K562 (cell line): Measurements from ENCODE around the gene KATNB1. TPM values are rescaled to one million over a fixed set of nuclear protein-coding genes. Genes with fewer than 3 reads are reported as not detected.

Source experiments
- CREM ChIP-seq: IDR thresholded peaks from 2 replicates; pipeline ENCODE4 v1.6.1; 2014; ENCODE audit warnings: antibody characterized with exemption, low read depth
- CUX1 ChIP-seq: fragments of 200-800 bp; sonication (Bioruptor generic); IDR thresholded peaks from 2 replicates; pipeline ENCODE4 v1.6.1; 2016; ENCODE audit warnings: missing genetic modification characterization, missing compliant biosample characterization
- POLR2G ChIP-seq: fragments of 200-400 bp; formaldehyde crosslinking; IDR thresholded peaks from 2 replicates; pipeline ENCODE4 v1.6.1; 2017; ENCODE audit warnings: low read depth, mild to moderate bottlenecking, antibody characterized with exemption, low read length, moderate library complexity
- RERE ChIP-seq: sonication (generic); formaldehyde crosslinking; IDR thresholded peaks from 2 replicates; pipeline ENCODE4 v1.8.0; 2023; ENCODE audit warnings: missing genetic modification reagents, mild to moderate bottlenecking, borderline replicate concordance
- ZBTB40 ChIP-seq, 2 experiments: fragments of 450-650 bp in 1 of 2; sonication (generic) in 1 of 2; formaldehyde crosslinking in 1 of 2; IDR thresholded peaks; 2 replicates each; pipeline versions ENCODE4 v1.7.1 to v1.9.0; 2016 to 2022; ENCODE audit warnings: inconsistent platforms in 1 of 2, mild to moderate bottlenecking in 1 of 2, missing genetic modification reagents in 1 of 2
- ZNF12 ChIP-seq: sonication (generic); formaldehyde crosslinking; IDR thresholded peaks from 2 replicates; pipeline ENCODE4 v1.4.0; 2020; ENCODE audit warnings: mild to moderate bottlenecking, missing genetic modification reagents
- ZNF780A ChIP-seq: fragments of 250-450 bp; sonication (Bioruptor Pico); IDR thresholded peaks from 2 replicates; pipeline ENCODE4 v1.5.0; 2021; ENCODE audit warnings: mild to moderate bottlenecking
- polyA plus RNA-seq, 8 experiments: library from polyadenylated mRNA; depleted of rRNA in 4 of 8; stranded (reverse) in 5 of 8; unstranded in 3 of 8; fragments of >200 nt; fragmentation: Nextera tagmentation in 2 of 8; fragmentation: Illumina TruSeq in 1 of 8; extraction: Ambion mirVana in 2 of 8; extraction: Trizol in 1 of 8; gene quantifications; 2 replicates each; pipeline versions ENCODE4 v1.2.1 to v1.2.3, GENCODE V29; 2011 to 2014; ENCODE audit warnings: inconsistent platforms in 1 of 8, missing spikeins in 1 of 8
- total RNA-seq, 7 experiments: library from RNA; depleted of rRNA in 6 of 7; stranded (reverse); fragments of >200 nt in 6 of 7; fragmentation: Illumina TruSeq in 2 of 7; extraction: Trizol in 2 of 7; gene quantifications; 2 replicates each; pipeline versions ENCODE4 v1.2.1 to v1.2.3, GENCODE V29; 2011 to 2021; ENCODE audit warnings: low replicate concordance in 1 of 7

Gene KATNB1
- total and polyA plus RNA-seq, 9 of the 15 experiments (the other 6 are each of a cell fraction or from before 2014, with no cell fraction given): 1.2 to 52.6 (median 21.9) TPM

DNA sequence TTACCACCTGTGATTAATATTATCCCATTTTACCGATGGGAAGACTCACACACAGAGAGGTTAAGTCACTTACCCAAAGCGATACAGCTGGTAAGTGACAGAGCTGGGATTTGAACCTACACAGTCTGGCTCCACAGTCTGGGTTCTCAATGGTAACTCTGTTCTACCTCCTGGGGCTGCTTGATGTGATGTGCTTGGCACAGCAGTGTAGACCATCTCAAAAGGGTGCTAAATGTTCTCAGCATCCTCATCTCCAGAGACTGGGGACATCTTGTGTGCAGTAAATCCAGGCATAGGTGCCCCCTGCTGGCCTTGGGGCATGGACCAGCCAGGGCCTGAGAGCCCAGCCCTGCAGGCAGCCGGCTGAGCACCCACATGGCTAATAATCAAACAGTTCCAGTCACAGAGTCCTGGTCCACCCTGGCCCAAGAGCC lies 15.4 kb upstream of the KATNB1 start (continued):
- TF ChIP-seq ZBTB40 (IDR thresholded peaks at IDR 0.05) (no peak), ZBTB40 (CRISPR knock-in tag; IDR thresholded peaks at IDR 0.05) (no peak), CREM (no peak), POLR2G (no peak), ZNF12 (peak; percentile 41; the same call in 1 of the 2 replicates), CUX1 (CRISPR knock-in tag) (no peak), RERE (CRISPR knock-in tag) (no peak), ZNF780A (no peak)
